WI38 (cell line): ENCODE data around the gene ZNF746.

ENCODE experiments used
- H3K4me3 ChIP-seq: 2 replicates; pipeline ENCODE4 v1.5.1; 2011; ENCODE audit warnings: low read depth, mild to moderate bottlenecking, control low read depth, low read length
- CTCF ChIP-seq: IDR thresholded peaks from 2 replicates; pipeline ENCODE4 v1.5.1; 2012; ENCODE audit warnings: low read depth, mild to moderate bottlenecking, control low read depth, low read length

The ZNF746 gene

DNA sequence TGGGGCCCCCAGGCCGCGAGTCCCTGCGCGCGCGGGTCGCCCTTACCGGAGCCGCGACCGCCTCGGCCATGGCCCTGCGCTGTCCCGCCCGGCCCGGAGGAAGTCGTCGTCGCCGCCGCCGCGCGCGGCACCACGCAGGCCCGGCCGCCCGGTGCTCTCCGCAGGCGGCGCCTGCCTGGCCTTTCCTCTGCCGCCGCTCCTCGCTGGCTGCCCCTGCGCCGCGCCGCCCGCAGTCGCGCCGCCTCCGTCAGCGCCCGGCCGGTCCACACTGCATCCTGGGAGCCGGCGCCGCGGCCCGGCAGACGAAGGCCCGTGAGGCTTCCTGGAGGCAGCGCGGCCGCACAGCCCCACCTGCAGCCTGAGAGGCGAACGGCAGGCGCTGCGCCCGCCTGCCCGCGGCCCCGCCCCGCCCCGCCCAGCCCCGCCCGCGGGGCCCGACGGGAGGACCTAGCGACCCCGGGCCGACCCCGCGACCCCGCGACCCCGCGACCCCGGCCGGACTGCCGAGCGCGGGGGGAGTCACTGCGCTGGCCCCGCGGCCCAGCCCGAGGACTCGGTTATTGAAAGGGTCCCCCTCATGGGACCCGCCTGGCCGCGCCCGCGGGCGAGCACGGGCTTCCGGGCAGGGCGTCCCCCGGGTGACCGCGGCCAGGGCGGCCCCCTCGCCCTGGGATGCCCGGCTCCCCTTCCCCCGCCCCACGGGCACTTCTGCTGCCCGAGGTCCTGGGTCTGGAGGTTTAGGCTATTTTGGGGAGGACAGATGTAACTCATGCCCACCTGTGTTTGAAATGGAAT is at the start of gene ZNF746:
Gene ZNF746 (minus strand): TSS at position 343 of the 795 bp plus-strand sequence. CDS start 273 bp downstream, at position 70.
- peak within 1 kb of the TSS; percentile 68 for H3K4me3 ChIP-seq
- TF ChIP-seq CTCF = 0 out of 2 replicates have a peak, but pooled peaks have one; percentile 27

GRCh38 chr7:149547126-149547525 is 49.5 kb upstream of the ZNF746 start:
- H3K4me3 ChIP-seq = no peak overlapping the region
- TF ChIP-seq CTCF = 0 out of 2 replicates have a peak, but pooled peaks have one; percentile 12

GRCh38 chr7:149546331-149546730 is 48.7 kb upstream of the ZNF746 start:
- H3K4me3 ChIP-seq = no peak overlapping the region
- TF ChIP-seq CTCF = no peak

GRCh38 chr7:149544028-149544427 is 46.4 kb upstream of the ZNF746 start:
- H3K4me3 ChIP-seq = no peak overlapping the region
- no peak for TF ChIP-seq CTCF

GRCh38 chr7:149532654-149533053 is 35.0 kb upstream of the ZNF746 start:
- H3K4me3 ChIP-seq = no peak overlapping the region
- no peak for TF ChIP-seq CTCF

GRCh38 chr7:149529136-149529718 is 31.6 kb upstream of the ZNF746 start:
- TF ChIP-seq CTCF = no peak
- H3K4me3 ChIP-seq = no peak overlapping the region

GRCh38 chr7:149527414-149527813 is 29.8 kb upstream of the ZNF746 start:
- no peak for TF ChIP-seq CTCF
- H3K4me3 ChIP-seq = no peak overlapping the region
